A673 (cell line): ENCODE results near the gene LEFTY1.

Experiments
- CTCF ChIP-seq: fragments of 300-800, 200-600 bp; sonication (generic); conservative IDR thresholded peaks from 2 replicates; pipeline ENCODE4 v1.5.1; 2017; ENCODE audit warnings: low read depth, mild to moderate bottlenecking, antibody characterized with exemption, low read length, moderate library complexity, mixed read lengths
- EZH2 ChIP-seq: fragments of 200-600 bp; sonication (generic); IDR thresholded peaks from 2 replicates; pipeline ENCODE4 v1.6.1; 2017; ENCODE audit warnings: borderline replicate concordance, low read depth, mild to moderate bottlenecking, mixed read lengths, antibody characterized with exemption, low read length; ENCODE audit not compliant: poor library complexity, severe bottlenecking

GRCh38 chr1:225866981-225867380 is 22.0 kb downstream of the LEFTY1 start:
- TF ChIP-seq CTCF: no peak
- no peak for TF ChIP-seq EZH2
